ENCODE measurements around the gene PHTF2. TPM values are rescaled to one million over a fixed set of nuclear protein-coding genes. Genes with fewer than 3 reads are reported as not detected.

PHTF2 gene
- polyA plus RNA-seq, 3 donors, result 10.1 to 34.3 (median 10.3) TPM

DNA sequence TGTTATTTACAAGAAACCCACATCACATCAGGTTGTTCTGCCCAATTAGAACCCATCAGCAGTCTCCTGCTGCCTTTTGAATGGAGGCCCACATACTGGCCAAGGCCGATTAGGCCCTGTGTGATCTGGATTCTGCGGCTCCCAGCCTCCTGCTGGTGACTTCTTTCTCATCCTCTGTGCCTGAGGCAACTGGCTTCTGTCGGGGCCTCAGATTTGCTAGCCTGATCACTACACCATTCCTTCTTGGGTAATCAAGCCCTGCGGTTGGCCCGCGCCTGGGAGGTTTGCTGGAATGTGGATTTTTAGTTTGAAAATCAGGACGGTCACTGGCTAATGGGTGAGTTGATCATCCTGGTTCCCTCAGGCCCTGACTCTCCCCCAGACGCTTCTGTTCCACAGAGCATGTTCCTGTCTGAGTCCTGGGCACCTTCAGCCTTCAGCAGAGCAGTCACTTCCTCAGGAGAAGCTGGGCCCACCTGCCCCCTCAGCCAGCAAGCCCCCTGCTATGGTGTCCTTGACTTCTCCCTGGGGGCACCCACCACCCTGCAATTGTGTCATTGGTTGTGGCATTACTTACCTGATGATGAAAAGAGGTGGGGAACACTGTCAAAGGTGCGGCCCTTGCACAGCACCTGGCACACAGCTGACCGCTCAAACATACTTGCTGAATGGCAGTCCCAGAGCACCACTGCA is 207.6 kb downstream of the PHTF2 start:
- Mint-ChIP-seq H3K4me3 (no peak overlapping the region), H3K9me3 (peaks cover 0 to 13% (median 6%) of the 10 kb centered on the region in 7 donors), H3K27me3 (ENCODE audit: low read depth in 3 of 3) (peaks cover 0 to 3% (median 0%) of the 10 kb centered on the region in 3 donors), H3K27ac (no peak overlapping the region), H3K4me1 (no peaks in the 10 kb centered on the region), H3K36me3 (no peaks in the 10 kb centered on the region)
- H3K36me3 ChIP-seq (replicated peaks in 1 of 2; ENCODE audit: control insufficient read depth in 1 of 2, insufficient read depth in 2 of 2, low read length in 2 of 2), result no peaks in the 10 kb centered on the region
- no peak for DNase-seq
- peaks cover 0 to 5% of the 10 kb centered on the region in 2 donors for H3K9me3 ChIP-seq (replicated peaks in 1 of 2; ENCODE audit: control insufficient read depth in 1 of 2, insufficient read depth in 1 of 2, low read length in 2 of 2)
- H3K79me2 ChIP-seq (ENCODE audit: insufficient read depth, low read length), result no peaks in the 10 kb centered on the region
- no peaks in the 10 kb centered on the region for H4K20me1 ChIP-seq (ENCODE audit: insufficient read depth, low read length)
- H3K27me3 ChIP-seq (ENCODE audit: control insufficient read depth in 2 of 2, insufficient read depth in 2 of 2, low read length in 2 of 2), result no peaks in the 10 kb centered on the region
- 97% methylated on average over 4 of the region's 10 CpGs for WGBS (ENCODE audit: insufficient coverage)
- H3K4me2 ChIP-seq (replicated peaks; ENCODE audit: extremely low read depth, low read length, poor library complexity, severe bottlenecking), result no peak overlapping the region
- H3K27ac ChIP-seq (ENCODE audit: low read depth in 1 of 2, low read length in 2 of 2), result no peak overlapping the region
- no peak overlapping the region for H2AFZ ChIP-seq (ENCODE audit: insufficient read depth, low read depth, low read length, poor library complexity, severe bottlenecking)
- no peak overlapping the region for H3K9ac ChIP-seq (ENCODE audit: insufficient read depth, low read length, poor library complexity, severe bottlenecking)
- TF ChIP-seq, protein P1, sequence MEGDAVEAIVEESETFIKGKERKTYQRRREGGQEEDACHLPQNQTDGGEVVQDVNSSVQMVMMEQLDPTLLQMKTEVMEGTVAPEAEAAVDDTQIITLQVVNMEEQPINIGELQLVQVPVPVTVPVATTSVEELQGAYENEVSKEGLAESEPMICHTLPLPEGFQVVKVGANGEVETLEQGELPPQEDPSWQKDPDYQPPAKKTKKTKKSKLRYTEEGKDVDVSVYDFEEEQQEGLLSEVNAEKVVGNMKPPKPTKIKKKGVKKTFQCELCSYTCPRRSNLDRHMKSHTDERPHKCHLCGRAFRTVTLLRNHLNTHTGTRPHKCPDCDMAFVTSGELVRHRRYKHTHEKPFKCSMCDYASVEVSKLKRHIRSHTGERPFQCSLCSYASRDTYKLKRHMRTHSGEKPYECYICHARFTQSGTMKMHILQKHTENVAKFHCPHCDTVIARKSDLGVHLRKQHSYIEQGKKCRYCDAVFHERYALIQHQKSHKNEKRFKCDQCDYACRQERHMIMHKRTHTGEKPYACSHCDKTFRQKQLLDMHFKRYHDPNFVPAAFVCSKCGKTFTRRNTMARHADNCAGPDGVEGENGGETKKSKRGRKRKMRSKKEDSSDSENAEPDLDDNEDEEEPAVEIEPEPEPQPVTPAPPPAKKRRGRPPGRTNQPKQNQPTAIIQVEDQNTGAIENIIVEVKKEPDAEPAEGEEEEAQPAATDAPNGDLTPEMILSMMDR (IDR thresholded peaks at IDR 0.05), result no peak
- H3K4me1 ChIP-seq (ENCODE audit: control insufficient read depth in 1 of 2, insufficient read depth in 2 of 2, low read length in 2 of 2), result no peaks in the 10 kb centered on the region
- intact Hi-C loops (cut with micrococcal nuclease), result no loop called here
- H3K4me3 ChIP-seq (replicated peaks in 1 of 3; ENCODE audit: low read depth in 2 of 3, low read length in 3 of 3), result no peak overlapping the region

Small RNAs within 50 kb of the gene (small RNA-seq; reads per million reads assigned to genes)
- gene RF00019 (ENCODE audit: insufficient read length, low read depth), result not detected

Other genes starting within 250 kb of the PHTF2 start
- 1 to 10 TPM; 1.3 to 10.0 (median 2.2) TPM for gene RSBN1L, start 102.3 kb upstream of the PHTF2 start, polyA plus RNA-seq
- 10 to 100 TPM in 2 of 3 donors, 1 to 10 TPM in 1; 5.5 to 27.6 (median 25.6) TPM for gene TMEM60, start 339 bp upstream of the PHTF2 start, polyA plus RNA-seq

All from CD14-positive monocyte (primary cell).